GM23248 (cell line): ENCODE results near the gene DYNC2H1. TPM values are rescaled to one million over a fixed set of nuclear protein-coding genes. Genes with fewer than 3 reads are reported as not detected.

Experiments used
- DNase-seq: peaks from one replicate; pipeline ENCODE4 v3.0.0-alpha.2; 2015
- H2AFZ ChIP-seq: fragments of 200-600 bp; sonication (generic); 2 replicates; pipeline ENCODE4 v1.6.1; 2016; ENCODE audit warnings: antibody characterized with exemption
- H3F3A ChIP-seq: fragments of 200-600 bp; sonication (generic); 2 replicates; pipeline ENCODE4 v1.6.1; 2016; ENCODE audit warnings: mild to moderate bottlenecking, antibody characterized with exemption, mixed run types; ENCODE audit not compliant: insufficient read depth
- H3K27ac ChIP-seq: fragments of 200-600 bp; sonication (generic); 2 replicates; pipeline ENCODE4 v1.5.1; 2016; ENCODE audit warnings: mild to moderate bottlenecking
- H3K27me3 ChIP-seq: fragments of 200-600 bp; sonication (generic); replicated peaks from 2 replicates; pipeline ENCODE4 v1.6.1; 2016; ENCODE audit warnings: mild to moderate bottlenecking; ENCODE audit not compliant: insufficient read depth
- H3K36me3 ChIP-seq: fragments of 200-600 bp; sonication (generic); 2 replicates; pipeline ENCODE4 v1.6.1; 2016; ENCODE audit warnings: low read depth, mild to moderate bottlenecking
- H3K4me1 ChIP-seq: fragments of 200-600 bp; sonication (generic); 2 replicates; pipeline ENCODE4 v1.6.1; 2016; ENCODE audit warnings: mild to moderate bottlenecking; ENCODE audit not compliant: insufficient read depth
- H3K4me2 ChIP-seq: fragments of 200-600 bp; sonication (generic); one replicate; pipeline ENCODE4 v1.6.1; 2016; ENCODE audit warnings: mild to moderate bottlenecking; ENCODE audit not compliant: unreplicated experiment
- H3K4me3 ChIP-seq: fragments of 200-600 bp; sonication (generic); 2 replicates; pipeline ENCODE4 v1.5.1; 2016; ENCODE audit warnings: mild to moderate bottlenecking
- H3K79me2 ChIP-seq: fragments of 200-600 bp; sonication (generic); 2 replicates; pipeline ENCODE4 v1.6.1; 2016; ENCODE audit warnings: mild to moderate bottlenecking; ENCODE audit not compliant: insufficient read depth
- H3K9ac ChIP-seq: fragments of 200-600 bp; sonication (generic); 2 replicates; pipeline ENCODE4 v1.6.1; 2016; ENCODE audit warnings: mild to moderate bottlenecking
- H3K9me2 ChIP-seq: fragments of 200-600 bp; sonication (generic); 2 replicates; pipeline ENCODE4 v1.6.1; 2016; ENCODE audit warnings: mixed run types, mild to moderate bottlenecking, moderate library complexity; ENCODE audit not compliant: insufficient read depth
- H3K9me3 ChIP-seq: fragments of 200-600 bp; sonication (generic); one replicate; pipeline ENCODE4 v1.6.1; 2017; ENCODE audit warnings: low read depth
- H4K20me1 ChIP-seq: fragments of 200-600 bp; sonication (generic); 2 replicates; pipeline ENCODE4 v1.6.0; 2016; ENCODE audit not compliant: insufficient read depth
- EZH2 ChIP-seq: fragments of 200-600 bp; sonication (generic); IDR thresholded peaks from 2 replicates; pipeline ENCODE4 v1.6.1; 2018; ENCODE audit warnings: antibody characterized with exemption, mild to moderate bottlenecking; ENCODE audit not compliant: insufficient read depth, poor library complexity, severe bottlenecking
- EZH2phosphoT487 ChIP-seq: fragments of 200-600 bp; sonication (generic); IDR thresholded peaks from 2 replicates; pipeline ENCODE4 v1.6.1; 2018; ENCODE audit warnings: antibody characterized with exemption, moderate library complexity, mild to moderate bottlenecking, low read depth; ENCODE audit not compliant: insufficient read depth
- WGBS, 2 experiments: methylation state at CpG; one replicate each; pipeline ENCODE4 v1.1.6; 2015 to 2017; ENCODE audit warnings: low lambda C conversion rate in 2 of 2, low coverage in 1 of 2; ENCODE audit errors: missing lambda C conversion rate in 2 of 2; 5-methylcytosine and 5-hydroxymethylcytosine counted together
- in situ Hi-C: fragments of 300-500 bp; cut with MboI; formaldehyde crosslinking; loops from 2 replicates; pipeline ENCODE4 v1.15.0; 2020
- polyA plus RNA-seq: library from polyadenylated mRNA; unstranded; fragments of >200 nt; fragmentation: Nextera tagmentation; extraction: Ambion mirVana; gene quantifications from 2 replicates; pipeline ENCODE4 v1.2.1, GENCODE V29; 2016
- total RNA-seq: library from RNA; depleted of rRNA; stranded (reverse); fragments of >200 nt; shearing (Covaris generic); gene quantifications from 2 replicates; pipeline ENCODE4 v1.2.3, GENCODE V29; 2014; rRNA removed

The DYNC2H1 gene
- 24.7 and 27.0 TPM in 2 replicates for total RNA-seq
- polyA plus RNA-seq: 7.0 and 9.3 TPM in 2 replicates

- Histone ChIP-seq H3F3A (peaks cover 9% of the 10 kb centered on the region), H3K4me3 (peak within 1 kb of the TSS; percentile 97), H3K4me1 (peaks cover 16% of the 10 kb centered on the region), H3K9ac (peak within 1 kb of the TSS; percentile 93), H3K27me3 (no peaks in the 10 kb centered on the region), H3K27ac (peak within 1 kb of the TSS; percentile 94), H3K9me3 (no peaks in the 10 kb centered on the region), H4K20me1 (no peaks in the 10 kb centered on the region), H3K79me2 (peaks cover 27% of the 10 kb centered on the region), H3K4me2 (peak within 1 kb of the TSS; percentile 97), H3K36me3 (peaks cover 4% of the 10 kb centered on the region; the same call in 1 of the 2 replicates), H2AFZ (peak within 1 kb of the TSS; percentile 99), H3K9me2 (no peaks in the 10 kb centered on the region)
- TF ChIP-seq EZH2phosphoT487: no peak
- no peak for TF ChIP-seq EZH2
- in situ Hi-C loops: no loop called here
- DNase-seq: peak; percentile 98
- 2% methylated on average over 53 of the region's 53 CpGs for WGBS, 2 experiments
Observed at GRCh38 chr11:103108933-103109817, at the start of gene DYNC2H1. Gene DYNC2H1, plus strand, starts transcription at chr11:103109426. Its CDS starts 149 bp downstream, at chr11:103109575.

- no peak for DNase-seq
- Histone ChIP-seq H3F3A (peaks cover 19% of the 10 kb centered on the region), H3K4me3 (no peak overlapping the region), H3K4me2 (no peak overlapping the region), H3K9ac (no peak overlapping the region), H3K9me2 (no peaks in the 10 kb centered on the region), H4K20me1 (no peaks in the 10 kb centered on the region), H3K27ac (no peak overlapping the region), H3K4me1 (no peaks in the 10 kb centered on the region), H3K36me3 (peaks cover 63% of the 10 kb centered on the region), H2AFZ (no peak overlapping the region), H3K27me3 (no peaks in the 10 kb centered on the region), H3K9me3 (no peaks in the 10 kb centered on the region), H3K79me2 (peaks cover 5% of the 10 kb centered on the region; the same call in 1 of the 2 replicates)
- 97 to 100% methylated on average over 1 of the region's 1 CpG for WGBS, 2 experiments
- in situ Hi-C loops: loop anchor here (25.0 kb wide), 1 partner anchor 249 kb away; no protein-coding TSS in a partner anchor
- no peak for TF ChIP-seq EZH2phosphoT487
- no peak for TF ChIP-seq EZH2
Observed at GRCh38 chr11:103061656-103062055, 47.6 kb upstream of the DYNC2H1 start.

GRCh38 chr11:103067118-103067517, 42.1 kb upstream of the DYNC2H1 start:
- no peaks in the 10 kb centered on the region for H3K9me3 ChIP-seq
- DNase-seq: no peak
- H3K4me2 ChIP-seq: no peak overlapping the region
- in situ Hi-C loops: loop anchor here (25.0 kb wide), 1 partner anchor 255 kb away; no protein-coding TSS in a partner anchor
- no peak overlapping the region for H3K9ac ChIP-seq
- no peak overlapping the region for H2AFZ ChIP-seq
- no peak overlapping the region for H3K4me3 ChIP-seq
- no peaks in the 10 kb centered on the region for H3F3A ChIP-seq
- H3K27ac ChIP-seq: no peak overlapping the region
- no peaks in the 10 kb centered on the region for H3K27me3 ChIP-seq
- peaks cover 57% of the 10 kb centered on the region for H3K79me2 ChIP-seq
- WGBS, 2 experiments: 96% methylated on average over 1 of the region's 1 CpG
- TF ChIP-seq EZH2 (no peak), EZH2phosphoT487 (no peak)
- peaks cover 57% of the 10 kb centered on the region for H3K36me3 ChIP-seq
- H3K4me1 ChIP-seq: 0 out of 2 replicates have a peak, but pooled peaks cover 3% of the 10 kb centered on the region
- H3K9me2 ChIP-seq: no peaks in the 10 kb centered on the region
- no peaks in the 10 kb centered on the region for H4K20me1 ChIP-seq

GRCh38 chr11:103069367-103069766, 39.9 kb upstream of the DYNC2H1 start:
- DNase-seq: no peak
- no peak overlapping the region for H3K4me2 ChIP-seq
- H3K36me3 ChIP-seq: peaks cover 38% of the 10 kb centered on the region
- H3K9me2 ChIP-seq: no peaks in the 10 kb centered on the region
- no peaks in the 10 kb centered on the region for H3K9me3 ChIP-seq
- 0 out of 2 replicates have a peak, but pooled peaks cover 3% of the 10 kb centered on the region for H3K4me1 ChIP-seq
- TF ChIP-seq EZH2 (no peak), EZH2phosphoT487 (no peak)
- no peaks in the 10 kb centered on the region for H3K27me3 ChIP-seq
- H3K79me2 ChIP-seq: peaks cover 78% of the 10 kb centered on the region
- H4K20me1 ChIP-seq: no peaks in the 10 kb centered on the region
- H3K27ac ChIP-seq: no peak overlapping the region
- no peak overlapping the region for H3K4me3 ChIP-seq
- H2AFZ ChIP-seq: no peak overlapping the region
- no peaks in the 10 kb centered on the region for H3F3A ChIP-seq
- 95 to 98% methylated on average over 2 of the region's 2 CpGs for WGBS, 2 experiments
- in situ Hi-C loops: loop anchor here (25.0 kb wide), 1 partner anchor 257 kb away; no protein-coding TSS in a partner anchor
- H3K9ac ChIP-seq: no peak overlapping the region
